ENCODE data around the gene CTSL.

CTSL gene

DNA sequence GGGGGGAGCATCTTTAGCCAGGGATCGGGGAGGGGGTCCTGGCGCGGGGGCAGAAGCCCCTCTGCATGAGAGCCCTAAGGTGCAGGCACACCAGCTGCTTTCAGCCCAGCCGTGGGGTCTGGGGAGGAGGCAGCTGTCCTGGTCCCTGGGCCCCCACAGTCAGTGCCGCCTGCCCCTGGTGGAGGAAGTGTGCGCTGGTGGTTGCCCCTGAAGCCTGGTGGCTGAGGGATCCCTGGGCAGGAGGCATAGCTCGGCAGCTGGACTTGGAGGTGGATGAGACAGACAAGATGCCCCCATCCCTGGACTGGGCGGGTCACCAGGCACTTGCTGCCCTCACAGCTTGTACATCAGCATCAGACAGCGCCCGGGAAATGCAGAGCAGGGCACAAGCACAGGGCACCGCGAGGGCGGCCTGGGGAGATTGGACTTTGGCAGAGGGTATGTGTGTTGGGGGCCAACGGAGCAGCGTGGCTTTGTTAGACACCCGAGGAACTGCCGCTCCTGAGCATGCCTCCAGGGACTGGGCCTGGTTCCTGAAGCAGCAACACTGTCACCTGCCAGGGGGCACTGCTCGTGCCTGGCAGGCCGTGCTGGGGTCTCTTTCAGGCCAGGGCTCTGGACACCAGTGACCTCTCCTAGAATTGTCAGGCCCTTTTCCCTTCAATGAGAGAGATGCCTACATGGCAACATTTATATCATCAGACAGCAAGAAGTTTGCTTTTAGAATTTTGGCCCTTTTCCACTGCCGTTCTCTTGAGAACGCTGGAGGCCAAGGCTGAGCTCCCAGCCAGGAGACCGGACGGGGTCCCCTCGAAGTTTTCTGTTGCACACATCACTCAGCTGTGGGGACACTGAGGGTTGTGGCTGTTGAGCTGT lies 41.9 kb upstream of the CTSL start:
- H2BK15ac ChIP-seq (ENCODE audit: low read length): no peak overlapping the region
- no peak overlapping the region for H4K8ac ChIP-seq (ENCODE audit: low read depth, low read length)
- H2AFZ ChIP-seq (ENCODE audit: low read length): no peak overlapping the region
- peak overlapping the region; percentile 21 for H3K23ac ChIP-seq (ENCODE audit: low read depth, low read length, poor library complexity)
- no peak overlapping the region for H2AK5ac ChIP-seq (ENCODE audit: low read depth, low read length)
- H3K79me1 ChIP-seq (ENCODE audit: low read depth, low read length): no peaks in the 10 kb centered on the region
- no peak overlapping the region for H3K27ac ChIP-seq (replicated peaks; ENCODE audit: low read length)
- peak overlapping the region; percentile 43 for H2BK5ac ChIP-seq (ENCODE audit: low read length)
- H3K4me2 ChIP-seq (ENCODE audit: insufficient read depth, low read length, poor library complexity, severe bottlenecking): no peak overlapping the region
- H4K91ac ChIP-seq (ENCODE audit: low read depth, low read length, poor library complexity): no peak overlapping the region
- H2BK120ac ChIP-seq (ENCODE audit: low read depth, low read length): no peak overlapping the region
- no peak for DNase-seq (ENCODE audit: low spot score)
- H3K9me3 ChIP-seq (replicated peaks in 1 of 2; ENCODE audit: control insufficient read depth in 2 of 2, insufficient read depth in 1 of 2, low read depth in 1 of 2, low read length in 2 of 2): no peaks in the 10 kb centered on the region
- H3K36me3 ChIP-seq (replicated peaks in 1 of 2; ENCODE audit: control insufficient read depth in 2 of 2, insufficient read depth in 2 of 2, low read length in 2 of 2): peaks cover 15 to 82% of the 10 kb centered on the region in 2 donors
- no peaks in the 10 kb centered on the region for H3K27me3 ChIP-seq (ENCODE audit: control insufficient read depth in 3 of 3, insufficient read depth in 3 of 3, low read depth in 1 of 3, low read length in 3 of 3)
- H3K4me3 ChIP-seq (ENCODE audit: low read length in 2 of 2): no peak overlapping the region
- no peak overlapping the region for H3K9ac ChIP-seq (ENCODE audit: low read depth, low read length, poor library complexity)
- H3K4me1 ChIP-seq (ENCODE audit: control insufficient read depth in 2 of 2, insufficient read depth in 1 of 2, low read depth in 1 of 2, low read length in 2 of 2): peaks cover 2 to 3% of the 10 kb centered on the region in 2 donors
- peak overlapping the region; percentile 14 for H3K4ac ChIP-seq (ENCODE audit: low read length)
- no CpG with 5 or more reads among the region's 24 CpGs for WGBS, 2 donors (ENCODE audit: extremely low coverage in 2 of 2, insufficient read length in 2 of 2, insufficient replicate concordance in 1 of 2)
- H2BK12ac ChIP-seq (ENCODE audit: low read length): no peak overlapping the region
- no peak overlapping the region for H3K18ac ChIP-seq (ENCODE audit: low read length)
- no peak overlapping the region for H3K14ac ChIP-seq (ENCODE audit: low read length)

DNA sequence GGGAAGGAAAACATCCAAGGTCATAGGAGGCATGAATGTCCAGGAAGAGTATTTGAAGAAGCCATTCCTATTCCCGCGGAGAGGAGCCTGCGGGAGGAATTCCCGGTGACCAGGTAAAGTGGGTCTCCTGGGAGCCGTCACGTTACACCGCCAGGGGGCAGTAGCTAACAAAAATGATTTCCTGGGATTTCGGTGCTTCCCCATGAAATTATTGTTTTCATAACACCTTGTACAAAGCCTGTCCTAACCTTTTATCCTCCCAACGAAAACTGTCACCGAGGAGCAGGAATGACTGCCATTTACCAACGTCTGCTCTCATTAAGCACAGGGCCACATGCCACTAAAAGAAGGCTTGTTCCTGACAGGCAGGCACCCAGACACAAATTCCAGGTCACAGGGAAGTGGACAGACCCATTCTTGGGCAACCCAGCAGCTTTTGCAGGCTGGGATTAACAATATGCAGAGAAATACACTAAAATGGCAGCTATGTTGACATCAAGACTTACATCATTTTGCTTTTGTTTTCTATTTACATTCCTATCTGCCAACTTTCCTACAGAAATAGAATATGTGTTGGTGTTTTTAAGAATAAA lies 41.2 kb upstream of the CTSL start:
- no peak overlapping the region for H3K9ac ChIP-seq (ENCODE audit: low read depth, low read length, poor library complexity)
- H3K23ac ChIP-seq (ENCODE audit: low read depth, low read length, poor library complexity): no peak overlapping the region
- peaks cover 0 to under 1% of the 10 kb centered on the region in 2 donors for H3K9me3 ChIP-seq (replicated peaks in 1 of 2; ENCODE audit: control insufficient read depth in 2 of 2, insufficient read depth in 1 of 2, low read depth in 1 of 2, low read length in 2 of 2)
- no peak overlapping the region for H2BK5ac ChIP-seq (ENCODE audit: low read length)
- no peaks in the 10 kb centered on the region for H3K79me1 ChIP-seq (ENCODE audit: low read depth, low read length)
- H2BK15ac ChIP-seq (ENCODE audit: low read length): no peak overlapping the region
- H3K14ac ChIP-seq (ENCODE audit: low read length): no peak overlapping the region
- H2BK120ac ChIP-seq (ENCODE audit: low read depth, low read length): no peak overlapping the region
- no peak overlapping the region for H2AK5ac ChIP-seq (ENCODE audit: low read depth, low read length)
- H2BK12ac ChIP-seq (ENCODE audit: low read length): no peak overlapping the region
- H4K91ac ChIP-seq (ENCODE audit: low read depth, low read length, poor library complexity): no peak overlapping the region
- peaks cover 15 to 82% of the 10 kb centered on the region in 2 donors for H3K36me3 ChIP-seq (replicated peaks in 1 of 2; ENCODE audit: control insufficient read depth in 2 of 2, insufficient read depth in 2 of 2, low read length in 2 of 2)
- peaks cover 2 to 3% of the 10 kb centered on the region in 2 donors for H3K4me1 ChIP-seq (ENCODE audit: control insufficient read depth in 2 of 2, insufficient read depth in 1 of 2, low read depth in 1 of 2, low read length in 2 of 2)
- DNase-seq (ENCODE audit: low spot score): peak; percentile 17
- H3K27me3 ChIP-seq (ENCODE audit: control insufficient read depth in 3 of 3, insufficient read depth in 3 of 3, low read depth in 1 of 3, low read length in 3 of 3): no peaks in the 10 kb centered on the region
- no CpG with 5 or more reads among the region's 11 CpGs for WGBS, 2 donors (ENCODE audit: extremely low coverage in 2 of 2, insufficient read length in 2 of 2, insufficient replicate concordance in 1 of 2)
- H3K27ac ChIP-seq (replicated peaks; ENCODE audit: low read length): no peak overlapping the region
- H3K4me3 ChIP-seq (ENCODE audit: low read length in 2 of 2): no peak overlapping the region
- no peak overlapping the region for H3K4ac ChIP-seq (ENCODE audit: low read length)
- no peak overlapping the region for H2AFZ ChIP-seq (ENCODE audit: low read length)
- H3K4me2 ChIP-seq (ENCODE audit: insufficient read depth, low read length, poor library complexity, severe bottlenecking): no peak overlapping the region
- H3K18ac ChIP-seq (ENCODE audit: low read length): no peak overlapping the region
- no peak overlapping the region for H4K8ac ChIP-seq (ENCODE audit: low read depth, low read length)

DNA sequence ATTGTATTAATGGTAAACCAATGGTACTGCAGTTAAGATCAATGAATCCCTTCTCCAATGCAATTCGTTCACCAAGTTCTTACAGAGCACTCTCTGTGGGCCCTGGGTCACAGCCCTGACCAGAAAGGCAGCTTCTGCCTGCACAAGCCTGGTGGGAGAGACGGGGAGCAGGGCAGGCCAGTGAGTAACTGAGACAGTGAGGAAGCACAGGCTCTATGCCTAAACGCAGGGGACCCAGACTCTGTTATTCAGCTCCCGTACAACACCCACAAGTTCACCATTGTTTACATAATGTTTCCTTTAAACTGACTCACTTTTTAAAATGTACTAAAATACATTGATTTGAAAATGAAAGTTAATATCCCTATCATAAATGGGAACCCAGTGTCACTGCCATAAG lies 40.5 kb upstream of the CTSL start:
- no peak overlapping the region for H2BK5ac ChIP-seq (ENCODE audit: low read length)
- WGBS, 2 donors (ENCODE audit: extremely low coverage in 2 of 2, insufficient read length in 2 of 2, insufficient replicate concordance in 1 of 2): no CpG with 5 or more reads among the region's 4 CpGs

DNA sequence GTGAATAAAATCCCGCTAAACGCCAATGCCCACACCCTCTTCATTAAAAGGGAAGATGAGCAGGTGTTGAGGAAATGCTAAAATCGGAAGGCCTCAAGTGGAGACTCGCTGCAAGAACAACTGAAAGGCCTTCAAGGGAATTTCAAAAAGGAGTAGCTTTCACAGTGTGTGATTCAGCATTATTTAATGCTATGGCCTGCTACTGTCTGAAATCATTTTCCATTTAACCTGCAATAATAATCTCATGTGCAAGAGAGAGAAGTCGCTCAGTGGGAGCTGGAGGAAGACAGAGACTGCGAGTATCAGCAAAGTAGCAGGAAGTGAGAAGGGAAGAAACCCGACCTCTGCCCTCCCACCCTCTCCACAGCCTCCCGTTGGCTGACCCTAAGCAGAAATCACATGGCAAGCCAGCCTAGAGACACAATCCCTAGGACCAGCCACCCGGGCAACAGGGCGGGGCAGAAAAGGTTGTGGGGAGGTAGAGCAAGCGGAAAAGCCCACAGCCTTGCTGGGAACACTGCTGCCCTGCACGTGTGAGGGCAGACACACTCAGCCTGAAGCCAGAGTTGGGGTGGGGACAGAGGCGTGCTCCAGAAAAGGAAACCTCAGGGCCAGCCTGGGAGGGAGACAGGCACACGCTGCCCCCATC lies 39.9 kb upstream of the CTSL start:
- H3K14ac ChIP-seq (ENCODE audit: low read length): no peak overlapping the region
- H3K4me2 ChIP-seq (ENCODE audit: insufficient read depth, low read length, poor library complexity, severe bottlenecking): no peak overlapping the region
- no peak overlapping the region for H2AK5ac ChIP-seq (ENCODE audit: low read depth, low read length)
- no peak overlapping the region for H2BK5ac ChIP-seq (ENCODE audit: low read length)
- H3K4ac ChIP-seq (ENCODE audit: low read length): no peak overlapping the region
- H3K36me3 ChIP-seq (replicated peaks in 1 of 2; ENCODE audit: control insufficient read depth in 2 of 2, insufficient read depth in 2 of 2, low read length in 2 of 2): peaks cover 13 to 82% of the 10 kb centered on the region in 2 donors
- no peak overlapping the region for H4K8ac ChIP-seq (ENCODE audit: low read depth, low read length)
- no peak overlapping the region for H2AFZ ChIP-seq (ENCODE audit: low read length)
- peaks cover 2 to 3% of the 10 kb centered on the region in 2 donors for H3K4me1 ChIP-seq (ENCODE audit: control insufficient read depth in 2 of 2, insufficient read depth in 1 of 2, low read depth in 1 of 2, low read length in 2 of 2)
- H2BK15ac ChIP-seq (ENCODE audit: low read length): no peak overlapping the region
- no CpG with 5 or more reads among the region's 14 CpGs for WGBS, 2 donors (ENCODE audit: extremely low coverage in 2 of 2, insufficient read length in 2 of 2, insufficient replicate concordance in 1 of 2)
- H3K9me3 ChIP-seq (replicated peaks in 1 of 2; ENCODE audit: control insufficient read depth in 2 of 2, insufficient read depth in 1 of 2, low read depth in 1 of 2, low read length in 2 of 2): peaks cover 0 to 4% of the 10 kb centered on the region in 2 donors
- H2BK120ac ChIP-seq (ENCODE audit: low read depth, low read length): no peak overlapping the region
- H2BK12ac ChIP-seq (ENCODE audit: low read length): no peak overlapping the region
- no peaks in the 10 kb centered on the region for H3K79me1 ChIP-seq (ENCODE audit: low read depth, low read length)
- H3K9ac ChIP-seq (ENCODE audit: low read depth, low read length, poor library complexity): no peak overlapping the region
- no peaks in the 10 kb centered on the region for H3K27me3 ChIP-seq (ENCODE audit: control insufficient read depth in 3 of 3, insufficient read depth in 3 of 3, low read depth in 1 of 3, low read length in 3 of 3)
- H3K23ac ChIP-seq (ENCODE audit: low read depth, low read length, poor library complexity): no peak overlapping the region
- no peak overlapping the region for H3K27ac ChIP-seq (replicated peaks; ENCODE audit: low read length)
- H4K91ac ChIP-seq (ENCODE audit: low read depth, low read length, poor library complexity): no peak overlapping the region
- H3K4me3 ChIP-seq (ENCODE audit: low read length in 2 of 2): no peak overlapping the region
- no peak overlapping the region for H3K18ac ChIP-seq (ENCODE audit: low read length)
- DNase-seq (ENCODE audit: low spot score): no peak

More for the DNA sequence above, 40.5 kb upstream of the CTSL start:
- H4K91ac ChIP-seq (ENCODE audit: low read depth, low read length, poor library complexity): no peak overlapping the region
- peaks cover 0 to 4% of the 10 kb centered on the region in 2 donors for H3K9me3 ChIP-seq (replicated peaks in 1 of 2; ENCODE audit: control insufficient read depth in 2 of 2, insufficient read depth in 1 of 2, low read depth in 1 of 2, low read length in 2 of 2)
- H2BK120ac ChIP-seq (ENCODE audit: low read depth, low read length): no peak overlapping the region
- no peaks in the 10 kb centered on the region for H3K27me3 ChIP-seq (ENCODE audit: control insufficient read depth in 3 of 3, insufficient read depth in 3 of 3, low read depth in 1 of 3, low read length in 3 of 3)
- peaks cover 15 to 81% of the 10 kb centered on the region in 2 donors for H3K36me3 ChIP-seq (replicated peaks in 1 of 2; ENCODE audit: control insufficient read depth in 2 of 2, insufficient read depth in 2 of 2, low read length in 2 of 2)
- H3K14ac ChIP-seq (ENCODE audit: low read length): no peak overlapping the region
- H3K18ac ChIP-seq (ENCODE audit: low read length): no peak overlapping the region
- H3K79me1 ChIP-seq (ENCODE audit: low read depth, low read length): no peaks in the 10 kb centered on the region
- H2AFZ ChIP-seq (ENCODE audit: low read length): no peak overlapping the region
- no peak overlapping the region for H2AK5ac ChIP-seq (ENCODE audit: low read depth, low read length)
- H3K4me3 ChIP-seq (ENCODE audit: low read length in 2 of 2): no peak overlapping the region
- H3K4ac ChIP-seq (ENCODE audit: low read length): no peak overlapping the region
- H3K27ac ChIP-seq (replicated peaks; ENCODE audit: low read length): no peak overlapping the region
- H3K23ac ChIP-seq (ENCODE audit: low read depth, low read length, poor library complexity): no peak overlapping the region
- no peak overlapping the region for H3K4me2 ChIP-seq (ENCODE audit: insufficient read depth, low read length, poor library complexity, severe bottlenecking)
- no peak overlapping the region for H2BK15ac ChIP-seq (ENCODE audit: low read length)
- H4K8ac ChIP-seq (ENCODE audit: low read depth, low read length): no peak overlapping the region
- DNase-seq (ENCODE audit: low spot score): no peak
- H3K4me1 ChIP-seq (ENCODE audit: control insufficient read depth in 2 of 2, insufficient read depth in 1 of 2, low read depth in 1 of 2, low read length in 2 of 2): peaks cover 2 to 3% of the 10 kb centered on the region in 2 donors
- no peak overlapping the region for H2BK12ac ChIP-seq (ENCODE audit: low read length)
- no peak overlapping the region for H3K9ac ChIP-seq (ENCODE audit: low read depth, low read length, poor library complexity)

Data from neuronal stem cell (in vitro differentiated cells).